Kidney glomerular epithelial cell (primary cell): ENCODE results near the gene TSPAN18.
A peak's percentile ranks its signal among the peaks of the same experiment; 100 is the strongest.

Experiments
- DNase-seq: peaks from one replicate; lab custom pipeline; 2025; lab: John Stamatoyannopoulos, UW

The TSPAN18 gene

DNA sequence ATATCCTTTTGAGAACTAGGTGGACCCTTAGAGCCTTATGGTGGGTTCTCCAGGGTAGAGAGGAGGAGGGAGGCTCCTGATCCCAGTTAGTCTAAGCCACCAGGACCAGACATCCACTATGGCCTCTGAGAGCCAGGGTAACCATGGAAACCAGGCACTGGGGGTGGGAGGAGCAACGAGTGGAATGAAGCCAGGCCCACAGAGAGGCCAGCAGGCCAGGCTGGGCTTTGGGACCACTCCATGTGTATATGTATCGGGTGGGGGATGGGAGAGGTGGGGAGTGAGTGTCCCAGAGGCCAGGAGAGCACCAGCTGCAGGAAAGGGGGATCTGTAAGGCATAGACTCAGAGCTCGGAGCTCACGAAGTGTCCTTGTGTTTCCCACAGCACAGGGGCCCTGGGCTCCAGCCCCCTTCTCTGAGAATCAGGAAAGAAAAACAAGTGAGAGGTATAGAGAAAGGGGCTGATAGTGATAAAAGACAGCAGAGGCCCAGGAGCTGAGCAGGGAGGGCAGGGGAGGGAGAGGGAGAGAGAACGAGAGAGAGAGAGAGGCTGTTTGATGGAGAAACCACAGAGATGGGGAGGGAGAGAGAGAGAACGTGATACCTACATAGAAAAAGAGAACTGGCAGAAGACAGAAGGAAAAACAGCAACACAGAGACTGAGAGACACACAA lies 15.5 kb upstream of the TSPAN18 start:
- DNase-seq: no peak

DNA sequence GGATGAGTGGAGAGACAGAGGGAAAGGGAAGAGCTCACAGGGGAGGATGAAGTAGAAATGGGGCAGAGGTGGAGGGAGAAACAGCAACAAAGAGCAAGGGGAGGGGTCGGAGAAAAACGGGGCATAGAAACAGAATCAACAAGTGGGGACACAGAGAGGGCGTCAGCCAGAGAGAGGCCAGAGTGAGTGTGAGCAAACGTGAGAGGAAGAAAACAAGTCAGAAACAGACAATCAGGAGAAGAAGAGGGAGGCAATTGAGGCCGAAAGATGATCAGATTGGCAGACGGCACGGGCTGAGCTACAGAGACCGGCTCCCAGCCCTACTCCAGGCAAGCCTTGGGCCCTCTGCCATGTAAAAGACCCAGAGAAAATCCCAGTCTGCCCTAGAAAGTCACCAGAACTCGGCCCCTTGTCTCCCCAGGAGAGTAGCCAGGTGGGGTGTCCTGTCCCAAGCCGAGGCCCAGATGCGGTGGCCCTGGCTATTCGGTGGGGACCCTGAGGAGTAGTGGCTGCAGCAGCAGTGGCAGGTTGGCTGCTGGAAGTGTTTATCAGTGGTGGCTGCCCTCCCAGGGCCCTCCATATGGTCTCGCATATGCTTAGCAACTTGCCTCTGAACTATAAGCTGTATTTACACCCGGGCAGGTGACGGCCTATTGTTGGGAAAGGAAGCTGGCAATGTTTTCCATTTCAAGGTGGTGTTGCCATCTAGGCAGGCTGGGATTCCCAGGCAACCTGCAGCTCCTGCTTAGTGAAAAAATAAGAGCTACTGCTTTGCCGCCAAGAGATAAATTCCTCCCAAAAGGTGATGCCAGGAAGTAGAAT lies 14.8 kb upstream of the TSPAN18 start:
- DNase-seq: no peak

DNA sequence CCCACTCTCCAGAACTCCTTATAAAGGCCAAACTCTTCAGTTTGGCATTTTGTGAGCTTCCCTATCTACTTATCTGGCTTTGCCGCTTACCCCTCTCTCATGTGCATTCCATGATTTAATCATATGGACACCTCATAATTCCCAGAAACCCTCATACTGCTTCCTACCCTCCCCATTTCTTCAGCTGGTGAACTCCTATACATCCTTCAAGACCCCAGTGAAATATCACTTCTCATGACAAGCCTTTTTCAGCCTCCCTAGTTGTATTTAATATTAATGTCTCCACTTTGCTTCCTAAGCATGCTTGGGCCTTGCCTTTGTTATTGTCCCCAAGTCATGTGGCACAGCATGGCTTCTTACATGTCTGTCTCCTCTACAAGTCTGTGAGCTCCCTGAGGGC lies 13.7 kb upstream of the TSPAN18 start:
- DNase-seq: no peak

DNA sequence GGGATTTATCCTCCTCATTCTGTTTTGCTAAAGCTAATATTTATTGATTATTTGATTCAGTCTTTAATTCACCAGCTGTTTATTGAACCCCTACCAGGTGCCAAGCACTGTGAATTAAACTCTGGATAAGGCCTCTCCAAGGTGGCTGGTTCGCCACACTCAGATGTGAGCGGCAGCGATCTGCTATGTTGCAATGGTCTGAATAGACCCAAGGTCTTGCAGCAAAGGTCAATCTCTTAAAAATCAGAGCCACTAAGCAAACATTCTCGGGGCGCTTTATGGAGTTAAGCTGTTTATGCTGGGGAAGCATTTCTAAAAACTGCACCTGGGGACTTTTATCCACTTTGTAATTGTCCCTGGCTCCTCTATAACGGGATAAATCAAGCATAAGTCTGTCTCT lies 10.5 kb upstream of the TSPAN18 start:
- DNase-seq: no peak

- no peak for DNase-seq
Measured at GRCh38 chr11:44718057-44718456, 8.7 kb upstream of the TSPAN18 start.

GRCh38 chr11:44718612-44719390 lies 8.0 kb upstream of the TSPAN18 start:
- no peak for DNase-seq

DNA sequence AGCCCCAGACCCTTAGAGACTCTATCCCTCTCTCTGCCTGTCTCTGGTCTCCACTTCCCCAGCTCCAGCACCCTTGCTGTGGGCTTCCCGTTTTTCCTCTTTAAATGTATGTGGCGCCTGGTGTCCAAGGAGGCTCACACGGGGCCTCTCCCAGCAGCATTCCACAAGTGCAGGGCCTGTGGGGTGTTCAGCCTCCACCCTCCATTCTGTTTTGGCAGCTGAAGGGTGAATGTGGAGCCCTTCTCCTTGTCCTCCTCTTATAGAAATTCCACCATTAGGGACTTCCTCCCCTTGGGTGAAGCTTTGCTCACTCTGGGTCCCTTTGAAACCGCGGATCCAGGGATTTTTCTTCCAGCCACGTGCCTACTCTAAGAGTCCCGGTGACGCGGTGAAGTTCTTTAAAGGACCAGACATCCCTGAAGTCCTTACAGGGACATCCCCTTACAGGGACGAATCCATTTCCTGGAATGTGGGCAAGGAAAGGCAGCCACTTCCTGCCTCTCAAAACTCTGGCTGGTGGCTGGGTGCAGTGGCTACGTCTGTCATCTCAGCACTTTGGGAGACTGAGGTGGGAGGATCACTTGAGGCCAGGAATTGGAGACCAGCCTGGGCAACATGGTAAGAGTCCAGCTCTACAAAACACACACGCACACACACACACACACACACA lies 1.6 kb upstream of the TSPAN18 start:
- no peak for DNase-seq

- no peak for DNase-seq
Measured at GRCh38 chr11:44725757-44726282, 942 bp upstream of the TSPAN18 start.

DNA sequence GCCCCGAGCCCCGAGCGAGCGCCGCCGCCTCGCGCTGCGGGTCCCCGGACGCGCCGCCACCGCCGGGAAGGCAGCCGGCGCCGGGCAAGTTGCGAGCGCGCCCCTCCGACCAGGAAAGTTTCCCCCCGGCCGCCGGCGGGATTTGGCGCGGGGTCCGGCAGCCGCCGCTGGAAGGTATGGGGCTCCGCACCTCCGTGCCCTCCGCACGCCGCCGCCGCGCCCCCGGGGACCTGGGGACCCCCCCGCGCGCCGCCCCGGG lies 281 bp downstream of the TSPAN18 start:
- DNase-seq: no peak

GRCh38 chr11:44727373-44728287 lies 868 bp downstream of the TSPAN18 start:
- peak; percentile 33 for DNase-seq

GRCh38 chr11:44728491-44728910 lies 1.7 kb downstream of the TSPAN18 start:
- no peak for DNase-seq

DNA sequence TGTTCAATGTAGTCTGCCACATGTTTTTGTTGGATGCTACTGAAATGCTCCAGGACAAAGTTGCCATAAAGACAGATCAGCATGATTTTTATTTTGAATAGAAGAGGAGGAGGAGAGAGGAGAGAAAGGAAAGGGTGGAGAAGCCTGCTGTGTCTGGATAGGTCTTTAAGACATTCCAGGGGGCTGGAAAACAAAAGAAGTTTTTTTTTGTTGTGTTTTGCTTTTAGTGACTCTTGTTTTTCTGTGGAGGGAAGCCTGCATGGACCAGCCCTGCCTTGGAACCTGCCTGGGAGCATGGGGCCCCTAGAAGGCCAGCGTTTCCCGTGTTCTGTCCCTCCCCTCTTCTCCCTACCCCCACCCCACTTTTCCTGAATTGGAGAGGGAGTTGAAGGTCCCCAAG lies 2.3 kb downstream of the TSPAN18 start:
- no peak for DNase-seq

DNA sequence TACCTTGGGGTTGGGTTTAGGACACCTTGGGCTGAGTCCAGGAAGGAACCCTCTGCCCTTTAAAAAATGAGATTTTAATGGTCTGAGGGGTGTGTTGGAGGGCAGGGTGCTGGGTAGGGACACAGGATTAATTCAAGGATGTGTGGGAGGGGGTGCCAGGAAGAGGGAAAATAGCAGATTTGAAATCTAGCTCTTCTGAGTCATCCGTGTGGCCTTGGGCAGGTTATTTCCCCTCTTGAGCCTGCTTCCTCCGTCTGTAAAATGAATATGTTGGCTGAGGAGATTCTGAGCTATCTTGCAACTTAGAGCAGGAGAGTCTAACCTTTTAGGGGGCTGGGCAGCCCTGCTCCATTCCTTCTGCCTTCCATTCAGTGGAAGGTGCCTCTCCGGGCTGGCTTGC lies 3.0 kb downstream of the TSPAN18 start:
- DNase-seq: no peak

DNA sequence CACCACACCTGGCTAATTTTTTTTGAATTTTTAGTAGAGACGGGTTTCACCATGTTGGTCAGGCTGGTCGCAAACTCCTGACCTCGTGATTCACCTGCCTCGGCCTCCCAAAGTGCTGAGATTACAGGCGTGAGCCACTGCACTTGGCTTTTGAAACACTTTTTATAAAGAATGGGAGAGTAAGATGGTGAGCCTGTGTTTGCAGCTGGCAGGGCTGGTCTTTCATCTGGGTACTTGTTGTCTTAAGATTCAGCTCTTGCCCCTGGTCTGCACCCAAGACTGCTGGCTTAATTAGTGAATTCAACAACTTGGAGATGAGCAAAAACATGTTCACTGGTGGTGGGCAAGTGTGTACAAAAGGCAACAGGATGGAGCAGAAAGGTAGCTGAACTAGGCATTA lies 4.0 kb downstream of the TSPAN18 start:
- no peak for DNase-seq

DNA sequence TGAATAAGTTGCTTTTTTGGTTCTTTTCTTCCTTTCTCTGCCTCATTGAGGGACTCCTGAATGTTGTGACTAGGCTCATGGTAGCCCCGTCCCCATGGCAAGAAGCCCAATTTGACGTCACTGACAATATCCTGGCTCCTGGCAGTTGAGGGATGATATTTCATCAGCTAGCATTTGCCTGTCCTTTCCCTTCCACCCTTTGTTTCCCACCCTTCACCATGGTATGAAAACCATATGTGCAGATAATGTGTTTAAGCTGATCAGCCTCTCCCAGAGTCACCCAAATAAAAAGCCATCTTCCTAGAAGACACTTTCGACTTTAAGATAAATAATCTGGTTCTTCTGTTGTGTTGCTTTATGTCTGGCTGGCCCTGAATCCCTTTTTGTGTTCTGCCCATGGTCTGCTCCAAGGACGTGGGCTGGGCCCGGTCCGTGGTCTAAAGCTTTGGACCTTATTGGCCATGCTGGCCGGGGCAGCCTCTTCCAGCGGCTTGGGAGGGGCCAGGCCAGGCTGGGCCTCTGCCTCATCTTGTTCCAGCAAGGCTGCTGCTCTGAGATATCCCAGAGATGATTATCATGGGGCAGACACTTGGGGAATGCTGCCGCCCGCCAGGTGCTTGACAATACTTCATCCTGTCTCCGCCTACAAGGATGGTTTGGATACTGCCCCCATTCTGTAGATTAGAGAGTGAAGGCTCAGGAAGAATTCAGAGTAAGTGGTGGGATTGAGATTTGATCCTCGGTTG lies 5.1 kb downstream of the TSPAN18 start:
- DNase-seq: no peak

- DNase-seq: no peak
Measured at GRCh38 chr11:44732564-44732963, 5.8 kb downstream of the TSPAN18 start.

GRCh38 chr11:44733877-44734276 lies 7.1 kb downstream of the TSPAN18 start:
- no peak for DNase-seq

DNA sequence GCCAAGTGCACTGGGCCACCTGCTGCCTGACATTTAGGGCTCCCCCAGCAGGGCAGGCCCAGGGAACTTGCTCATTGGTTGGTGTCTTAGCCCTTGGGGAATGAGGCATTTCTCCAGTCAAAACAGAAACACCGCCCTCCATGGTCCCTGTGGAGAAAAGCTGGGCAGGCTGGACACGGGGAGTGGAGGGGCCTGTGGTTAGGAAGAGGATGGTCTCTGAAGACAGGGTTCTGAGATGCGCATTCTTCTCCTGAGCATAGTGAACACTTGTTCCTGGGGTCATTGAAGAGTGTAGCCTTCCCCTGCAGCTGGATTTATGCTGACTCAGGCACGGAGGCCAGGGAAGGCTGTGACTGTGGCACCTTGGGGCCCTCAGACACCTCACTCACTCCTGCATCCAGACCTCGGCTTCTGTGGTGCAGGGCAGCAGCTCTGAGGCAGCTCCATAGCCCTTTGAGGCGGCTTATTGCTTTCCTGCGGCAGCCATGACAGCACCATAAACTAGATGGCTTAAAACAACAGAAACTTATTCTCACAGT lies 8.2 kb downstream of the TSPAN18 start:
- no peak for DNase-seq

GRCh38 chr11:44736791-44737190 lies 10.0 kb downstream of the TSPAN18 start:
- DNase-seq: no peak
